HCT116 (cell line): ENCODE measurements around the gene RARG. TPM values are rescaled to one million over a fixed set of nuclear protein-coding genes. Genes with fewer than 3 reads are reported as not detected.

ENCODE experiments used
- ATAC-seq: fragments of 200-7000 bp; cut with Tn5 transposase; 2 replicates; pipeline ENCODE4 v1.9.1; 2020; ENCODE audit warnings: mild to moderate bottlenecking, moderate library complexity
- BruUV-seq: library from RNA; stranded (reverse); fragments of 400-500 nt; replicated peaks from 2 replicates; lab custom pipeline; 2021; lab: Mats Ljungman, UMichigan
- CTCF ChIA-PET: fragments of 300-600 bp; sonication (Branson Sonifier 250); formaldehyde crosslinking; loops from one replicate; lab custom pipeline; 2021; ENCODE audit warnings: antibody characterized with exemption; lab: Charles Lee
- POLR2A ChIA-PET: fragments of 300-600, 350-600 bp; sonication (Branson Sonifier 250); formaldehyde crosslinking; loops from one replicate; lab custom pipeline; 2021; ENCODE audit warnings: antibody characterized with exemption; lab: Charles Lee
- RAD21 ChIA-PET, 2 experiments: fragments of 300-600 bp; sonication (Branson Sonifier 250); formaldehyde crosslinking; loops; one replicate each; lab custom pipeline; 2023; ENCODE audit warnings: low total read pairs in 2 of 2; ENCODE audit not compliant: uncharacterized antibody in 2 of 2, unreplicated experiment in 2 of 2, low non-redundant PET in 1 of 2; lab: Charles Lee
- DNase-seq: peaks from one replicate; pipeline ENCODE4 v3.0.0-alpha.2; 2010; ENCODE audit warnings: low read depth, low spot score
- H2AFZ ChIP-seq: fragments of 200-600 bp; shearing (Covaris generic), sonication (generic); 2 replicates; pipeline ENCODE4 v1.6.1; 2017; ENCODE audit warnings: low read depth, mixed run types, mixed read lengths, antibody characterized with exemption, low read length; ENCODE audit not compliant: poor library complexity, severe bottlenecking
- H3K27ac ChIP-seq: 2 replicates; pipeline ENCODE4 v1.5.1; 2012; ENCODE audit warnings: low read depth, low read length
- H3K27me3 ChIP-seq: fragments of 200-600 bp; sonication (generic); 2 replicates; pipeline ENCODE4 v1.6.1; 2016; ENCODE audit warnings: mixed run types, low read length, mixed read lengths; ENCODE audit not compliant: insufficient read depth
- H3K36me3 ChIP-seq, 2 experiments: fragments of 200-500 bp in 1 of 2; fragments of 200-600 bp in 1 of 2; sonication (Bioruptor generic) in 1 of 2; sonication (generic) in 1 of 2; 2 replicates each; pipeline versions ENCODE4 v1.5.1 to v1.6.1; 2014 to 2016; ENCODE audit warnings: low read length in 2 of 2, inconsistent platforms in 1 of 2, mixed read lengths in 1 of 2, mixed run types in 1 of 2; ENCODE audit not compliant: insufficient read depth in 2 of 2, control insufficient read depth in 1 of 2
- H3K4me1 ChIP-seq, 2 experiments: fragments of 200-600 bp in 1 of 2; sonication (generic) in 1 of 2; 2 replicates each; pipeline versions ENCODE4 v1.5.1 to v1.6.1; 2012 to 2017; ENCODE audit warnings: low read length in 2 of 2, inconsistent platforms in 1 of 2, mild to moderate bottlenecking in 1 of 2, mixed read lengths in 1 of 2, mixed run types in 1 of 2, moderate library complexity in 1 of 2; ENCODE audit not compliant: insufficient read depth in 2 of 2, control insufficient read depth in 1 of 2
- H3K4me2 ChIP-seq: fragments of 200-600 bp; sonication (generic); 2 replicates; pipeline ENCODE4 v1.6.1; 2017; ENCODE audit warnings: mixed run types, low read length, mixed read lengths
- H3K4me3 ChIP-seq, 2 experiments: fragments of 200-600 bp in 1 of 2; sonication (generic) in 1 of 2; replicated peaks in 1 of 2; 2 replicates each; pipeline ENCODE4 v1.5.1; 2011 to 2016; ENCODE audit warnings: low read length in 2 of 2, control low read depth in 1 of 2, low read depth in 1 of 2, mild to moderate bottlenecking in 1 of 2, mixed read lengths in 1 of 2, mixed run types in 1 of 2
- H3K79me2 ChIP-seq: fragments of 200-600 bp; sonication (generic); 2 replicates; pipeline ENCODE4 v1.6.1; 2017; ENCODE audit warnings: mild to moderate bottlenecking, mixed run types, low read length, moderate library complexity, mixed read lengths; ENCODE audit not compliant: insufficient read depth
- H3K9ac ChIP-seq: fragments of 200-600 bp; sonication (generic); 2 replicates; pipeline ENCODE4 v1.6.1; 2016; ENCODE audit warnings: low read length, mixed read lengths
- H3K9me2 ChIP-seq: fragments of 200-600 bp; sonication (generic), shearing (Covaris generic); 2 replicates; pipeline ENCODE4 v1.6.1; 2017; ENCODE audit warnings: mixed run types, mild to moderate bottlenecking, moderate library complexity; ENCODE audit not compliant: insufficient read depth
- H3K9me3 ChIP-seq, 2 experiments: fragments of 200-500 bp in 1 of 2; fragments of 200-600 bp in 1 of 2; sonication (Bioruptor generic) in 1 of 2; sonication (generic) in 1 of 2; 2 replicates each; pipeline ENCODE4 v1.6.1; 2014 to 2017; ENCODE audit warnings: low read length in 2 of 2, mixed read lengths in 2 of 2, inconsistent platforms in 1 of 2, low read depth in 1 of 2, mild to moderate bottlenecking in 1 of 2, mixed run types in 1 of 2, moderate library complexity in 1 of 2; ENCODE audit not compliant: control insufficient read depth in 1 of 2, insufficient read depth in 1 of 2
- H4K20me1 ChIP-seq: fragments of 200-600 bp; sonication (generic), shearing (Covaris generic); 2 replicates; pipeline ENCODE4 v1.6.1; 2017; ENCODE audit warnings: mixed run types, mild to moderate bottlenecking, moderate library complexity; ENCODE audit not compliant: insufficient read depth
- CEBPB ChIP-seq: IDR thresholded peaks from 2 replicates; pipeline ENCODE4 v1.6.1; 2012; ENCODE audit warnings: low read depth
- ELF1 ChIP-seq: IDR thresholded peaks from 2 replicates; pipeline ENCODE4 v1.6.1; 2012; ENCODE audit warnings: low read depth, borderline replicate concordance
- JUND ChIP-seq: IDR thresholded peaks from 2 replicates; pipeline ENCODE4 v1.6.1; 2012
- POLR2A ChIP-seq: IDR thresholded peaks from 2 replicates; pipeline ENCODE4 v1.7.0; 2011; ENCODE audit warnings: borderline replicate concordance; ENCODE audit not compliant: insufficient read depth, insufficient read length; ENCODE audit errors: extremely low read depth
- SIN3A ChIP-seq: IDR thresholded peaks from 2 replicates; pipeline ENCODE4 v1.6.1; 2012; ENCODE audit warnings: low read depth
- SRF ChIP-seq: IDR thresholded peaks from 2 replicates; pipeline ENCODE4 v1.6.1; 2012; ENCODE audit warnings: low read depth
- ZNF274 ChIP-seq: fragments of 200-500 bp; sonication (Bioruptor generic); IDR thresholded peaks from 2 replicates; pipeline ENCODE4 v1.6.1; 2014; ENCODE audit warnings: mild to moderate bottlenecking, low read depth, low read length, inconsistent platforms
- intact Hi-C: fragments of 100-400 bp; cut with micrococcal nuclease; formaldehyde crosslinking; loops from 2 replicates; pipeline ENCODE4 v1.10.0; 2022
- total RNA-seq: library from RNA; stranded (reverse); gene quantifications from one replicate; pipeline ENCODE4 v1.2.1, GENCODE V29; 2021; ENCODE audit not compliant: unreplicated experiment
- TF ChIP-seq, protein P1 (sequence below): IDR thresholded peaks from 2 replicates; pipeline ENCODE4 v1.6.1; 2012; ENCODE audit warnings: low read depth

The RARG gene
- total RNA-seq, 1 experiment from 2014 or later = 68.9 TPM

DNA sequence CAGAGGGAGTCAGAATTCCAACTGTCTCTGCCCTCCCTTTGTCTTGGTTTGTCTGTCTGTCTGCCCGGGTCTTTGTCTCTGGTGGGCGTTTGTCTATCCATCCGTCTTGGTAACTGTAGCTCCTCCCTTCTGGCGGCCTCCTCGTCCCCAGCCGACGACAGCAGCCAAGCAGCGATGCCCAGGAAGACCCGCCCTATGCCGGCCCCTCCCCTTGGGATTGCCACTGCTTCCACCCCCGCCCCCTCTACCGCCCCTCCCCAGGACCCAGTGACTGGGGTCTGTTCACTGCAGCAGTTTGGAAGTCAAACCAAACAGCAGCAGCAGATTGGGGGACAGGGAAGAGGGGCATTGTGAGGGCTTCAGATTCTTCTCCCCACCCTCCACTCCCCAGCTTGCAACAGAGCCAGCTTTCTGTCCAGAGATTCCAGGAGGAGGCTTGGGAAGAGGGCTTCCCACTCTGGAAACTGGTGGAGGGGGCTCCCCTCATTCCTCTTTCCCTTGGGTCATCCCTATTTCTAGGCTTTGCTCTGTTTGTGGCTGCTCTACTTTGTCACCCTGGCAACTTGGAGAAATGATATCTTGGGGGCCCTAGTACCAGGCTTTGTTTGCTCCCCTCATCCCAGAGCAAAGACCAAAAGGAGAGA, 2.4 kb upstream of the RARG start:
- Histone ChIP-seq H2AFZ (peak overlapping the region; percentile 26), H4K20me1 (no peaks in the 10 kb centered on the region), H3K4me2 (peak overlapping the region; percentile 90), H3K9ac (0 out of 2 replicates have a peak overlapping the region, but pooled peaks have one; percentile 55), H3K4me3 (peak overlapping the region in 1 of 2 experiments; percentile 17; a peak in 1 of 4 replicates)
- no TSS peak for BruUV-seq
- peak; percentile 27; the same call in 1 of the 2 replicates for ATAC-seq
- TF ChIP-seq, protein P1, sequence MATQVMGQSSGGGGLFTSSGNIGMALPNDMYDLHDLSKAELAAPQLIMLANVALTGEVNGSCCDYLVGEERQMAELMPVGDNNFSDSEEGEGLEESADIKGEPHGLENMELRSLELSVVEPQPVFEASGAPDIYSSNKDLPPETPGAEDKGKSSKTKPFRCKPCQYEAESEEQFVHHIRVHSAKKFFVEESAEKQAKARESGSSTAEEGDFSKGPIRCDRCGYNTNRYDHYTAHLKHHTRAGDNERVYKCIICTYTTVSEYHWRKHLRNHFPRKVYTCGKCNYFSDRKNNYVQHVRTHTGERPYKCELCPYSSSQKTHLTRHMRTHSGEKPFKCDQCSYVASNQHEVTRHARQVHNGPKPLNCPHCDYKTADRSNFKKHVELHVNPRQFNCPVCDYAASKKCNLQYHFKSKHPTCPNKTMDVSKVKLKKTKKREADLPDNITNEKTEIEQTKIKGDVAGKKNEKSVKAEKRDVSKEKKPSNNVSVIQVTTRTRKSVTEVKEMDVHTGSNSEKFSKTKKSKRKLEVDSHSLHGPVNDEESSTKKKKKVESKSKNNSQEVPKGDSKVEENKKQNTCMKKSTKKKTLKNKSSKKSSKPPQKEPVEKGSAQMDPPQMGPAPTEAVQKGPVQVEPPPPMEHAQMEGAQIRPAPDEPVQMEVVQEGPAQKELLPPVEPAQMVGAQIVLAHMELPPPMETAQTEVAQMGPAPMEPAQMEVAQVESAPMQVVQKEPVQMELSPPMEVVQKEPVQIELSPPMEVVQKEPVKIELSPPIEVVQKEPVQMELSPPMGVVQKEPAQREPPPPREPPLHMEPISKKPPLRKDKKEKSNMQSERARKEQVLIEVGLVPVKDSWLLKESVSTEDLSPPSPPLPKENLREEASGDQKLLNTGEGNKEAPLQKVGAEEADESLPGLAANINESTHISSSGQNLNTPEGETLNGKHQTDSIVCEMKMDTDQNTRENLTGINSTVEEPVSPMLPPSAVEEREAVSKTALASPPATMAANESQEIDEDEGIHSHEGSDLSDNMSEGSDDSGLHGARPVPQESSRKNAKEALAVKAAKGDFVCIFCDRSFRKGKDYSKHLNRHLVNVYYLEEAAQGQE = no peak
- TF ChIP-seq SIN3A (no peak), JUND (no peak), POLR2A (no peak), SRF (no peak), ELF1 (no peak), ZNF274 (no peak), CEBPB (no peak)
- TF ChIP-seq, all 23 proteins: peak for 0
- no peak for DNase-seq
- POLR2A ChIA-PET = no interaction called here
- H3K4me1 ChIP-seq = peaks cover 47 to 69% of the 10 kb centered on the region in 2 experiments
- intact Hi-C loops = no loop called here
- H3K27ac ChIP-seq = peak overlapping the region; percentile 77; the same call in 1 of the 2 replicates
- H3K27me3 ChIP-seq = no peaks in the 10 kb centered on the region
- RAD21 ChIA-PET = interaction anchor here in 1 of 2 experiments (0.7 kb wide), 1 partner anchor 10 kb away, joined by 6 read pairs; no protein-coding TSS in a partner anchor
- no peaks in the 10 kb centered on the region for H3K36me3 ChIP-seq
- no peaks in the 10 kb centered on the region for H3K9me3 ChIP-seq
- no peaks in the 10 kb centered on the region for H3K9me2 ChIP-seq
- CTCF ChIA-PET = interaction anchor here (1.4 kb wide), 1 partner anchor 20 kb away, joined by 5 read pairs; no protein-coding TSS in a partner anchor
- H3K79me2 ChIP-seq = no peaks in the 10 kb centered on the region; the same call in 1 of the 2 replicates
